RCC 7860 (cell line): ENCODE data around the gene SOS2.

Experiments used
- DNase-seq: peaks from one replicate; pipeline ENCODE4 v3.0.0-alpha.2; 2015; ENCODE audit warnings: low spot score
- FAIRE-seq: peaks from 2 replicates; lab custom pipeline; 2012; peaks lifted over from hg19 to GRCh38; lab: Jason Lieb, UNC

SOS2 gene

DNA sequence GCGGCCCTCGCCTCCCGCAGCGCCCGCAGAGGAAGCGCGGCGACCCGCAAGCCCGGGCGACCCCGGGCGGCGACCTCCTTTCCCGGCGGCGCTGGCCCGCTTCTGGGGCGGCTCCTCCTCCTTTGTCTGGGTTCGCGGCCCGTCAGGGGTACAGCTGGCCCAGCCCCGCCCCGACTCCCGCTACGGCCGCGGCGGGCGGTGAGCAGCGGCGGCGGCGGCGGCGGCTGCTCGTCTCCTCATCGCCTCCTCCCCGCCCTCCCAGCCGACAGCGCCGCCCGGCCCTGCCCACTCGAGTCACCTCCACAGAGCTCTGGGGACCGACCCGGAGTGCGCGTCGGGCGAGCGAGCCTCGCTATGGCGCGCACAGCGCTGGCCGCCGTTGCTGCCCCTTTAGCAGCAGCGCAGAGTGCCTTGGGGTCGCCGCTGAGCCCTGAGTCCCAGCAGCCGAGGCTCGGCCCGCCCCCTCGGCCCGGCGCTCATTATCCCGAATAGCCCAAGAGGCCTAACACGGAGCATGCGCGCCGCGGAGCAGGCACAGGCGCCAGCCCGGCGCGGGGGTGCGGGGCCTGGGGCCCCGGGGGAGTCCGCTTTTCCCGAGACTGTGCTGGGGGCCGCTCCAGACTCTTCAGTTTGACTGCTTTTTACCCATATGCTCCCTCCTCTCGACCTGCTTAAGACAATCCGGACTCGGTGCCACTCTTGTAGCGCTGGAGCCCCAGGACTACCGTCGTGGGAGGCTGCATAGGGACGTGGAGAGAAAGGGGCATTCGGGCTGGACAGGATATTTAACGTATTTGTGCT is at the start of gene SOS2:
TSS of gene SOS2 (minus strand) at position 104 of the 801 bp plus-strand sequence. CDS start 295 bp downstream, outside the sequence.
- no peak for FAIRE-seq
- peak; percentile 43 for DNase-seq

DNA sequence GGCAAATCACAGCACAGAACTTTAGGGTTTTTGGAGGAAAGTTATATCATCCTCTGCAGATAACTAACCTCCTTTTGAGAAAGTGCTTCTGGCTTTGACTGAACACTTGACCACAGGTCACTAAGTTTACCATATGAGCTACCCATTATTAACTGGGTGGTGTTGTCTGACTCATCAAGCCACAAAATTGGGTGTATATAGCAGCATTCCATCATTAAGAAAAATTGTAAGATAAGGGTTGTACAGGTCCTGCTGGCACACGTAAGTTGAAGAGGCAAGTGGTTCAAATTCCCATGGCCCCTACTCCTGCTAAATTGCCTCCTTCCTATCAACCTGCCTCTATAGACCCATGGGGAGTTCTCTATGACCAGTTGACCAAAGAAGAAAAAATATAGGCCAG is 41.1 kb upstream of the SOS2 start:
- no peak for FAIRE-seq
- DNase-seq: no peak

DNA sequence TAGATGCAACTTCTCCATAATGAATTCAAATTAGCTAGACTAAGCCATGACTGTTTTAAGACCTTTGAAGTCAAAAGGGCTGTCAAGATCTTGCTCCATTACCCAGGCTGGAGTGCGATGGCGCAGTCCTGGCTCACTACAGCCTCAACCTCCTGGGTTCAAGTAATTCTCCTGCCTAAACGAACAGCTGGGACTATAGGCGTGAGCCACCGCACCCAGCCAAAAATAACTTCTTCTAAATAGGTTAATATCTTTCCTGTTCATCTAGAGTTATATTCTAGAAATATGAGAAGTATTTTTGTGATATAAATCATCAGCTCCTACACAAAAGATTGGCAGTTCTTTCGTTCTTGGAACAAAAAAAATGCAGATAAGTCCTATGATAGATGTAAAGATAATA is 39.6 kb upstream of the SOS2 start:
- no peak for FAIRE-seq
- DNase-seq: no peak

GRCh38 chr14:50265029-50265428 is 33.7 kb upstream of the SOS2 start:
- no peak for FAIRE-seq
- DNase-seq: no peak

DNA sequence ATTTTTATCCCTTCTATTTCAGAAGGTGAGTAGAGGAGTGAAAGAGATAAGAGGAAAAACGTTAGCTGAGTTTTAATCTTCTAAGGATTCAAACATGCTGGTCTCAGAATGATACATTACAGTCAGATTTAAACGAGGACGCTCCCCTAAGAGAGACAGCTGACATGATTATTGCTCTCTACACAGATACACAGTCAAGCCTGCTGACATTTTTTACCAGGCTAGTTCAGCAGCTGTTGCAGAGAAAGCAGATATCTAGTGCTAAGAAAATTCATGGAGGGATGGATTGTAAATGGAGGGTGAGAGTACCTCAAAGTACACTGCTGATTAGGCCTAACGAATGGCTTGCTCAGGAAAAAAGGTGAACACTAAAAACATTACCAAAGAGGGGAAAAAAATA is 31.9 kb upstream of the SOS2 start:
- FAIRE-seq (no peak), DNase-seq (no peak)

- DNase-seq: no peak
- FAIRE-seq: no peak
Measured at GRCh38 chr14:50262865-50263264, 31.5 kb upstream of the SOS2 start.

GRCh38 chr14:50260511-50260910 is 29.1 kb upstream of the SOS2 start:
- FAIRE-seq: no peak
- DNase-seq: no peak

DNA sequence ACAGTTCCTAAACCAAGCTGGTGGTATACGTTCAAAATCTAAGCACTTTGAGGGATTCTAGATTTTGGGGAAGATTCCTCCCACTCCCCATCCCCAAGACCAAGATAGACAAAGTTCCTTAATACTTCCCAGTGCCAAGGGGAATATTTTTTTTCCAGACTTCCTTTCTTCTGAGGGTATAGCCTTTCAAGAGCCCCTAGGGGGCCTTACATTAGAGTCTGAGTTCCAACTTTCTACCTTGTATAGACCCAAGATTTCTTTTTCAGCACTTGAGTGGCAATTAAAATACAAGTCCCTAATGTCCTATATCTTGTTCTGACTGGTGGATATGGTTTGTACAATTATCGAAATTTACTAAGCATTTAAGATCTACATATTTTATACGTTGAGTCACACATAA is 28.7 kb upstream of the SOS2 start:
- DNase-seq (no peak), FAIRE-seq (no peak)

- no peak for DNase-seq
- no peak for FAIRE-seq
Measured at GRCh38 chr14:50257732-50258131, 26.4 kb upstream of the SOS2 start.

DNA sequence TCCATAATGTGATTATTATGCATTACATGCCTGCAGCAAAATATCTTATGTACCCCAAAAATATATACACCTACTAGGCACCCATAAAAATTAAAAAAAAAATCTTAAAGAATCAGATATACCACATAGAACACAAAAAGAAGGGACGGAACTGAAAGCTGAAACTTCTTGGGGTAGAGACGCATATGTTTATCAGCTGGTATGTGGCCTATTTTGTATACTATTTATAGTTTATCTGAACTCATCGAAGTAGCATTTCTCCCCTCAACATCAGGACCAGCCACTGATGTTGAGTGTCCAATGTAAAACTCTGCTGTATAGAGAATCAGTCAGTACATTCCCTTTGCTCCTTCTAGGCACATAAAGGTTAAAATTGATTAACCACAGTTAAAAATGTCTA is 22.9 kb upstream of the SOS2 start:
- FAIRE-seq: no peak

DNA sequence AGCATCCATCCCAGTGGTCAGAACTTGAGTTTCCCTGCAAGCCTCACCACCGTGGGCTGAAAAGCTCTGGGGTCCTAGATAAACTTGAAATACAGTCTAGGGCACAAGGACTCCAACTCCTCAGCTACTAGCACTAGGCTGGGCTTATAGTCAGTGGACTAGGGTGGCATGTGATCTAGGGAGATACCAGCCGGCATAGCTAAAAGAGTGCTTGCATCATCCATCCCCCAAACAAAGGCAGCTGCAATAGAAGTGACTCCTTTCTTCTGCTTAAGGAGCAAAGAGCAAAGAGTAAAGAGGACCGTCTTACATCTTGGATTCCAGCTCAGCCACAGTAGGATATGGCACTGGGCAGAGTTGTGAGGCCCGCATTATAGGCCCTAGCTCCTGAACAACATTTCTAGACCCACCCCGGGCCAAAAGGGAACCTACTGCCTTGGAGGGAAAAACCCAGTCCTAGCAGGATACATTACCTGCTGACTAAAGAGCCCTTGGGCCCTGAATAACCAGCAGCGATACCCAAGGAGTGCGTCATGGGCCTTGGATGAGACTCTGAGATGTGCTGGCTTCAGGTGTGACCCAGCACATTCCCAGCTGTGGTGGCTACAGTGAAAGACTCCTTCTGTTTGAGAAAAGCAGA is 17.9 kb upstream of the SOS2 start:
- DNase-seq: no peak
- FAIRE-seq: no peak

More for the DNA sequence above, 22.9 kb upstream of the SOS2 start:
- DNase-seq: no peak

- DNase-seq (no peak), FAIRE-seq (no peak)
Measured at GRCh38 chr14:50247245-50247644, 15.9 kb upstream of the SOS2 start.

DNA sequence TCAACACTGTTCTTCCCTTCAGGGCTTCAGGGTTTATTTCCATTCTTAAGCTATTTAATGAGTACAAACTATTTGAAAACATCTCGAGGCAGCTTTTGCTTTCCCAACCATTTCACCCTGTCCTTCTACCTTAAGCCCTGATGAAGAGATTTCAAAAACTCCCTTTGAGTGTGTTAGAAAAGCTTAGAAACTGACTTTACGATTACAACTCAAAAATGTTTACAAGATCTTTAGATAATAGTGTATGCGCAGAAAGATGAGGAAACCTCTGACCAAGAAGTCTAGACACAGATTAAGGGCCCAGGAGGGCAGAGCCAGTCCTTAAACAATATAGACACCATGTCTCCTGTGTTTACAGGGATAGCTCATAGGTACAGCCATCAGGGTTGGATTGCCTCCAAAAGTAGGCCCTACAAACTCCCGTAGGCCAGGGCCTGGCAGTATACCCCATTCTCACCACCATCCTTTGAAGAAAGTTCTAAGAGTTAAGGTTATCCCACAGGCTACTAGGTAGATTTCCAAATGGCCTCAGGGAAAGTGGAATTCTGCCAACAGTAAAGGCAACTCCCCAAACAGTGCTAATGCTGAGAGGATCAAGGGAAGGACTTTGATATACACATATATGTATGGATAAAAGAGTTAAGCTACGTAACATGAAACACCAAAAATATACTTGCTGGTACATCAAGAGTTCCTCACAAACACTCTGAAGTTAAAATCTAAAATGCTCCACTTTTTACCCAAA is 11.4 kb upstream of the SOS2 start:
- DNase-seq (no peak), FAIRE-seq (no peak)

- DNase-seq (no peak), FAIRE-seq (no peak)
Measured at GRCh38 chr14:50242096-50242495, 10.7 kb upstream of the SOS2 start.

GRCh38 chr14:50237427-50237826 is 6.0 kb upstream of the SOS2 start:
- FAIRE-seq (no peak), DNase-seq (no peak)

DNA sequence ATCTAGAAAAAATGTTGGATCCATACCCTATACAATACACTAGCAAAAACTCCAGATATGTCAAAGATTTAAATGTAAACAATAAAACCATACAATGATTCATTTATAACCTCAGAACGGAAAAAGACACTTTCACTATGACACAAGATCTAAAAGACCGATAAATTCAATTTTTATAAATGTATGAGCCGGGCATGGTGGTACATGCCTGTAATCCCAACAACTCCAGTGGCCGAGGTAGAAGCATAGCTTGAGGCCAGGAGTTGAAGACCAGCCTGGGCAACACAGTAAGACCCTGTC is 2.5 kb upstream of the SOS2 start:
- no peak for DNase-seq
- FAIRE-seq: no peak

DNA sequence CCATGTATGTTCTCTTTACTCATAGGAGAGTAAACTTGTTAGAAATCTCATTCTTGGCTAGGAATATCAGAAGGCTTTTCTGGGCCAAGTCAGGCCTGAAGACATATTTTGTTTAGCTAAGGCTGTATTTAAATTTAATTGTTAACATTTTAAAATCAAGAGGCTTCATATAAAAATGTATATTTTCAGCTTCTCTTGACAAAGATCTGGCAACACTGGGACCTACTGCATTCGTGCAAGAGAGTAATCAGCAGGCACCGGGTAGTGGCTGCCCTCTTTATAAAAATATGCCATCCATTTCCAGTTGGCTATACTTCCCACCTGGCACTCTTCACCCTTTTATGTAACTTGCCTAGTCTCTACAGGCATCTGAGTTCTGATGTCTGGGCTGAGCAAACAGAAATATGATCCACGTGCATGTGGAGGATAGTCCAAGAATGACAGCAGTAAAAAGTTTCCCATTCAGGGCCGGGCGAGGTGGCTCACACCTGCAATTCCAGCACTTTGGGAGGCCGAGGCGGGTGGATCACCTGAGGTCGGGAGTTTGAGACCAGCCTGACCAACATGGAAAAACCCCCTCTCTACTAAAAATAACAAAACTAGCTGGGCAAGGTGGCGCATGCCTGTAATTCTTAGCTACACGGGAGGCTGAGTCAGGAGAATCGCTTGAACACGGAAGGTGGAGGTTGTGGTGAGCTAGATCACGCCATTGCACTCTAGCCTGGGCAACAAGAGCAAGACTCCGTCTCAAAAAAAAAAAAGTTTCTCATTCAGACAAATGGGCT is 2.0 kb upstream of the SOS2 start:
- no peak for DNase-seq
- no peak for FAIRE-seq

DNA sequence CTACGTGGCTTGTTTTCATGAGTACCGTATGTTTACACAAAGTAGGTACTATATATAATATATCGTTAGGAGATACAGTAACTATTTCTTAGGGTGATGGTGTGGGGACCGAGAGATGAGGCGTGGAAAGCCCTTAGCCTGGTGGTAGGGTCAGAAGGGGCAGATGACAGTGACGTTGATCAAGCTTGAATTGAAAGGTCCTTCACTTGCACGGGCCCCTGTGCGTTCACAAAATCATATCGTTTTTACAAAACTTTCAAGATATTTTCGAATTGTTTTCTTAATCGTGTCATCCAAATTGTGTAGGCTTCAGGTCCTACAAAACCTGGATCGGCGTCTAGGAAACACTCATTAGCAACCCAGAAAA is 881 bp upstream of the SOS2 start:
- DNase-seq: no peak
- FAIRE-seq: no peak

DNA sequence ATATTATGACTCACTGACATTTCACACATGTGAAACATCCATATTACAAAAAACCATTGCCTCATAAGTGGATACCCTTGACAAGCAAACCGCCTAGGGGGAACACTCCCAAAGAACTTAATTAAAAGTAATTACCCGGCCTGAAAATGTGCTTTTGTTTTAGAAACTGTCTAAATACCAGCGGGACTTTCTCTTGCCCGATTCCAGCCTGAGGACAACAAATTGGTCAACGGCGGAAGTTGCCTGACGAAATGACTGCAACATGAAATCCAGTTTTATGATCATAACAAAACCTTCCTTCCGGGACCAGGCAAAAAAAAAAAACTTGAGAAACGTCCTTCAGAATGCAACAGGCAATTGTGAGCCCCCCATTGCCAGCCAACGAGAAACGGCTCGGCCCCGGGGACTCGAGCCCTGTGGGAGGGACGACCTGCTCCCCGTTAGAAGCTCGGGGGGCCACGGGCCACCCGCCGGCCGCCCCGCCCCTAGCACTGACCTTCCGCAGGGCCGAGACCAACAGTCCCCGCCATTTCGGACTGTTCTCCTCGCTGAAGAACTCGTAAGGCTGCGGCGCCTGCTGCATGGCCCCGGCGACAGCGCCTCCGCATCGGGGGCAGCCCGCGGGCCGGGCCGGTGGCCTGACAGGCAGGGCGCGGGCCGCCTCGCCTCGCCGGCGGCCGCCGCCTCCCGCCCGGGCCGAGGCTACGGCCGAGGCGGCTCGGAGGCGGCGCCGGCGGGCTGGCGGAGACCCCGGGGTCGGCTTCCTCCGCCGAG is 490 bp downstream of the SOS2 start:
- FAIRE-seq: no peak
- DNase-seq: no peak

- FAIRE-seq (no peak), DNase-seq (no peak)
Measured at GRCh38 chr14:50230401-50230700, 1.0 kb downstream of the SOS2 start.

- DNase-seq: no peak
- no peak for FAIRE-seq
Measured at GRCh38 chr14:50229681-50230080, 1.7 kb downstream of the SOS2 start.
